ENCODE data around the gene TLR8.

TLR8 gene

DNA sequence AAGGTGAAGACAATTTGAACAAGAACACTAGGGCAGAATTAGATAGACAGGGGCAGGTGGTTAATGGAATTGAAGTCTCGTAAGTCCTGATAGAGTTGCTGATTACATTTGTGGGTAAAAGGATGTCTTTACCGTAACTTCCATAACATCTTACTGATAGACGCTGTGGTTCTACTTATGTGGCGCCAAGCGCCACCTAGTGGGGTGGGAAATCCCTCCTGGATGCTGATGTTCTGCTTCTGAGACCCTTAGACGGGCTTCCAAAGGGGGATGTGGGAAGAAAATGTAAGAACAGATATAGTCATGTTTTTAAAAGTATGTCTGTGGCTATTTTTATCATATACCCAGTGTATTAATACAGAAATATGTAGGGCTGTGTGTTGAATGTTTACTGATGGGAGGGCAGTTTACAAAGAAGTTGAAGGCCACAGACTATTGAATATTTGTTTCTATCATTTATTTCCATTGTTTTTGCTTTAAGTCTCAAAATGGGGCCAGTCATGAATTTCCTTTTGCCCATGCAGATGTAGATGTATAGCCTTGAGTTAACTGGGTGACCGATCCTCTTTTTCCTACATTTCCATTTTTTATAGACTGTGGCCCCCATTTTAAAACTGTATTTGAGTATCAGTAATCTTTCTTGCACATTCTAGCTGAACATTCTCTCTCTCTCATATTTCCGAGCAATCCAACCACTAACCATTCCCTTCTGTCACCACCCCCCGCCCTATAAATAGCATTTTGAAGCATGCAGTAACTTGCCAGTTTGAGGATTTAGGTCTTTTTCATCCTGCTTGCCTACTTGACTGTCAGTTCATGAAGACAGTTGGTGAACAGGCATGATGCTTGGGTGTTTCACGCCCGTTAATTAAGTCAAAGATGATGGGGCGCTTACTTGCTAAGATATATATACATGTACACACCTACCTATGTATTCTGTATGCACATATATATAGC, 12.1 kb upstream of the TLR8 start:
- DNase-seq: peak; percentile 8
- in situ Hi-C loops (cut with HindIII; ENCODE audit: low pct_ligation_motif_present, low pct_unique_long_range_greater_than_20kb, low sequenced_read_pairs): no loop called here

DNA sequence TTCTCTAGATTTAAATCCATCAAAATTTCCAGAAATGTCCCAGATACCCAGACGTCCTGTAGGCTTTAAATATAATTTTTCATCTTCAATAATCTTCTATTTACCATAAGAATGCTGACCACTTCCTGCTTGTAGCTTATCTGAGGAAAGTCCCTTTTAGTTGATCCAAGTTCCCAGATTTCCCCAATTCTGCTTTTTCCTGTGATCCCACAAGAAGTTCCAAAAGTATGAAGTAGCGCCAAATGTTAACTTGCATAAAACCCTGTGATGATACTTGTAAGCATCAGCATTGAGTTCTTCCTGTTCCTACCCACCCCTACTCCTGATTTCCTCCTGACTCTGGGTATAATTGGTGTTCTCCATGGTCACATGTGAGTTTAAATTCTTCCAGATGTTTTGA, 10.6 kb upstream of the TLR8 start:
- in situ Hi-C loops (cut with HindIII; ENCODE audit: low pct_ligation_motif_present, low pct_unique_long_range_greater_than_20kb, low sequenced_read_pairs): no loop called here

DNA sequence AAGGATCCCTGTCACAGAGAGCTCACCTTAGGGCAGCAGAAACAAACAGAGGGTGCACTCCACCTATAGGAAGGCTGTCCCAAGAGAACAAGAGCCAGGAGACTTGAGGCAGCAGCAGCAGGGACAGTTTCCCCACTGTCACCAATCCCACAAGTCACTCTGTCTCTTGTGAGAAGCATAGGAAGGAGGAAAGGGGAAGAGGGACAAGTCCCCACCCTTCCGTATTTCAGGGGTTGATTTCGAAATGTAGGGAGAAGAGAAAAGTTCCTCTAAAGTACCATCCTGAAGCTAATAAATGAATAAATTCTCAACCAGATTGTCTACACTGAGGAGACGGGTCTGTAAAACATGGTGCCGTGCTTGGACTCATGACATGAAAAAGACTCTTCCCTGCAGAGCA, 9.5 kb upstream of the TLR8 start:
- no peak for DNase-seq
- in situ Hi-C loops (cut with HindIII; ENCODE audit: low pct_ligation_motif_present, low pct_unique_long_range_greater_than_20kb, low sequenced_read_pairs): no loop called here

More for the DNA sequence above, 10.6 kb upstream of the TLR8 start:
- no peak for DNase-seq

DNA sequence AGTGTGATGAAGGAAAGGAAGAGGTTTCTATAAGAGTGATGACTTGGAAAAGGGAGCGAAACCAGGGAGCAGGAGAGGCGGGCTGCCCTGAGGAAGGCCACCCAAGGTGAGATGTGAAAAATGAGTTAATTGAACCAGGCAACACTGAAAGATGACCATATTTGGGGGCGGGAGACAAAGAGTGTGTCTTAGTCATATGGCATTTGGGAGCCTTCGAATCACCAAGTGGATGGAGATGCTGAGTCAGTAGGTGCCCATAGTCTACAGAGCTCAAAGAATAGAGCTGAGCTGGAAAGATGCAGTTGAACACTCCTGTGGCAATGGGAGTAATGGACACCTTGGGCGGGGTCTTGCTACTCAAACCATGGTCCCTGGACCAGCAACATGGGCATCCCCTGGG, 8.3 kb upstream of the TLR8 start:
- in situ Hi-C loops (cut with HindIII; ENCODE audit: low pct_ligation_motif_present, low pct_unique_long_range_greater_than_20kb, low sequenced_read_pairs): no loop called here

DNA sequence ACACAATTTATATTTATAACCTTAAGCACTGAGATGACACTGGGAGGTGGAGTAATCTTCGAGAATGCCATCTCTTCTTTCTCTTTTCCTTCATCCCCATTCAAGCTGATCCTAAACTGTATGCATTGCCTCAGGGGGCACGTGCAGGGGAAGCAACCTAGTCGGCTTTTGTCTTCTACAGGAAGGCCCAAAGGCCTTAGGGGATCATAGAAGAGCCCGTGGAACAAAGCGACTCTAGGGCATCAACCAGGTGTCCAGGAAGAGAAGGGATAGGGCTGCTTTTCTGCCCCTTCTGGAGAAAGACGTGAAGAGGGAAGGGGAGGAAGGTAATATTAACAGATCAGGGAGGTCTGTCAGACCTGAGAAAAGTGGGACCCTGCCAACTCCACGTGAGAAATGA, 6.9 kb upstream of the TLR8 start:
- in situ Hi-C loops (cut with HindIII; ENCODE audit: low pct_ligation_motif_present, low pct_unique_long_range_greater_than_20kb, low sequenced_read_pairs): no loop called here

More for the DNA sequence above, 8.3 kb upstream of the TLR8 start:
- DNase-seq: no peak

DNA sequence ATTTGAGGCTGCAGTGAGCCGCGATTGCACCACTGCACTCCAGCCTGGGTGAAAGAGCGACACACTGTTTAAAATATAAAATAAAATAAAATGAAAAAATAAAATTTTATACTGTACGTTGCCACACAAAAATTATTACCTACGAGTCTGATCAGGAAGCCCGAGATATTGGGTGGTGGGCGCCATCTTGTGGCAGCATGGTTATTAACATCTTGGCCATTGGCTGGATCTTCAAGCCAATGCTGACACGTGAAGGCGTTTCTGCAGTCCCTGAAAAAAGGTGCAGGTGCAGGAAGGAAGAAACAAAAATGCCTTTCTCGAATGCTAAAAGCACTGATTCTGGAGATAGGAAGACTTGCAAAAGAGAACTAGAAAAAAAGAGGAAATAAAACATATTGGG, 4.9 kb upstream of the TLR8 start:
- in situ Hi-C loops (cut with HindIII; ENCODE audit: low pct_ligation_motif_present, low pct_unique_long_range_greater_than_20kb, low sequenced_read_pairs): no loop called here
- peak; percentile 18 for DNase-seq

More for the DNA sequence above, 6.9 kb upstream of the TLR8 start:
- no peak for DNase-seq

DNA sequence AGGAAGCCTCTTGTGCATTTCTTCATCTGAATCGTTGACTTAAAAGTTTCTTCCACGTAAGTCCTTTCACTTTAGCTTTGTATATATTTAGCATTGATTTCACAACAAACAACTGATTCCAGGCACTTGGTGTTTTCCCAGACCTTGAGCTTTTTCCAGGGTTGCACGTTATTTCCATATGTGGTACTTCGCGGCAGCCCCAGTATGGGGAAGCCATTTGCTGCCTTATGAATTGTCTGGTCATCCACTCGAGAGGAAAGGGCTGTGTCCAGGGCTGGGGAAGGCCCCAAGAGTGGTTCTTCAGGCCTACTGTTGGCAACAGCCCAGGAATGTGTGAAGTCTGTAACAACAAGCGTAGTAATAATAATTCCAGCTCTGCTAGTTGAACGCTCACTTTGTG, 2.8 kb upstream of the TLR8 start:
- DNase-seq: no peak

DNA sequence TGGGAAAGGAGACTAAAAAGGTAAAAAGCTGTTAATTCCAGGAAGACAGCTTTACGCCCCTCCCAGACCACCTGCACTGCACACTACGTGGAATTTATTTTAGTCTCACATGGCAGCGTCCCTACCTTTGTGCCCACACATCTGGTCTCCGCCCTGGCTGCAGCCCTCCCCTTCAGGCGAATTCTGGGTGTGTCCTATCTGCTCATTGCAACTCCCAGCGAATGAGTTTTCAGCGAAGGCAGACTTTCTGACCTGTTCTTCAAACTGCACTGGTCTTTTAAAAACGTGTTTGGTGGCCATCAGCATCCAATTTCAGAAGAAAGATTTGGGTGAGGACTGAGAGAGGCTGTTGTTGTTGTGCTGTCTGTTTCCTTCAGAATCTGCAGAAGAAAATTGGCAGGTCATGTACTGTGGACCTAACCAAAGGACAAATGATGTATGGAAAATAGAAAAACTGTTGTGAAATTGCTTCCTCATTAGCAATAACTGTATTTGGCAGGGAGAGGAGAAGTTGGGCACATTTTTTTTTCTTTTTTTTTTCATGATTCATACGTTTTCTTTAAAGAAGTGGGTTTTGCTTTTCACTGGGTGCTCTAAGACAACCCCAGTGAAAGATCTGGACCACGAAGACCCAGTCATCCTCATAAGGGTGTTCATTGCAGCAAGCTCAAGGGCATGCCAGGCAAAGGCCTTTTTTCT, 4.2 kb downstream of the TLR8 start:
- in situ Hi-C loops (cut with HindIII; ENCODE audit: low pct_ligation_motif_present, low pct_unique_long_range_greater_than_20kb, low sequenced_read_pairs): no loop called here

More for the DNA sequence above, 2.8 kb upstream of the TLR8 start:
- in situ Hi-C loops (cut with HindIII; ENCODE audit: low pct_ligation_motif_present, low pct_unique_long_range_greater_than_20kb, low sequenced_read_pairs): no loop called here

DNA sequence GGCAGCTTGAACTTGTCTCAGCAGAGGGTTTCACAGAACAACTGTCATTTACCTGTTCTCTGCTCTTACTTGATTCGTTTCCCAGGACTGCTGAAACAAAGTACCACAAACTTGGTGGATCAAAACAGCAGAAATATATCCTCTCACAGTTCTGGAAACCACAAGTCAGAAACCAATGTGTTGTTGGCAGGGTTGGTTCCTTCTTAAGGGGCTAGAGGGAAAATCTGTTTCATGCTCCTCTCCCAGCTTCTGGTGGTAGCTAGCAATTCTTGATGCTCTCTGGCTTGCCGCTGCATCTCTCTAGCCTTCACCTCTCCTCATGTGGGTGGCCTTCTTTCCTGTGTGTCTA, 4.7 kb downstream of the TLR8 start:
- in situ Hi-C loops (cut with HindIII; ENCODE audit: low pct_ligation_motif_present, low pct_unique_long_range_greater_than_20kb, low sequenced_read_pairs): no loop called here
- DNase-seq: no peak

More for the DNA sequence above, 4.2 kb downstream of the TLR8 start:
- no peak for DNase-seq

DNA sequence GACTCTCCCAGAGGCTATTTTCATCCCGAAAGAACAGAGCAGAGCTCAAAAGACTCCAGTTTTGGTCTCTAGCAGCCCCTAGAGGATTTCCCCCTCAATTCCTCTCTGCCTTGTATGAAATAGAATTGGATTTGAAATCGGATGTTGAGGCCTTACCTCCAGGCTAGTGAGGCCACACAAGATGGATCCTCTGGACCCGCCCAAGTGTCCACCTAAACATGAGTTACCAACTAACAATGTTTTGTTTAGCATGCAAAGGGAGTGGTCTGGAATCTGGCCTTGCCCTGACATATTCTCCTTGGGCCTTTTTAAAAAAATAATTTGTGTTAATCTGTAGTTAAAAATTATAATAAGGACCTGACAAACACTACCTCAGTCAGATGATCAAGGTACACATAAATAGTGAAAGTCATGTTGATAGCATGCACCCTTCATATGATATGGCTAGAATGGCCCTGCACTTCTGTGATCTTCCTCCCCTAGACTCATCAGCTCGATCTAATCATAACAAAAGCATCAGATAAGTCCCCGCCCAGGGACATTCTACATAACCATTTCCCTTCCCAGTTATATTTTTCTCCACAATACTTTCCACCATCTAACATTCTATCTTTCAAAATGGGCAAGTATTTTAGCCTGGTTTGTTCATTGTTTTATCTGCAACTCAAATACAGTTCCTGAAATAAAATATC, 6.5 kb downstream of the TLR8 start:
- in situ Hi-C loops (cut with HindIII; ENCODE audit: low pct_ligation_motif_present, low pct_unique_long_range_greater_than_20kb, low sequenced_read_pairs): no loop called here
- no peak for DNase-seq

DNA sequence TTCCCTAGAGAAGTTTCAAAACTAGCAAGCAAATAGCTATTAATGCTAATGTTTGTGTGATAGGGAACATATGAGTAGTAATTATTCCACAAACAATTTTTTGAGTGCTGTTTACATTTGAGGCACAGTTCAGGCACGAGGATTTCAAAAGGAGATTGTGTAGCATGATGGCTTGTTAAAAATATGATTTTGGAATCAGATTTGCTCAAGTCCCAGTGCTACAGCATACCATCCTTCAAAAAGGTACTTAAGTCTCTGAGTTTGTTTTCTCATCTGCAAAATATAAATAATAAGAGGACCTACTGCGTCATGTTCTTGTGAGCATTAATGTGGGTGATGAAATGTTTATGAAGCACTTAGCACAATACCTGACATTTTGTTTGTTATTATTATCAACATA, 11.3 kb downstream of the TLR8 start:
- DNase-seq: no peak
- in situ Hi-C loops (cut with HindIII; ENCODE audit: low pct_ligation_motif_present, low pct_unique_long_range_greater_than_20kb, low sequenced_read_pairs): no loop called here

DNA sequence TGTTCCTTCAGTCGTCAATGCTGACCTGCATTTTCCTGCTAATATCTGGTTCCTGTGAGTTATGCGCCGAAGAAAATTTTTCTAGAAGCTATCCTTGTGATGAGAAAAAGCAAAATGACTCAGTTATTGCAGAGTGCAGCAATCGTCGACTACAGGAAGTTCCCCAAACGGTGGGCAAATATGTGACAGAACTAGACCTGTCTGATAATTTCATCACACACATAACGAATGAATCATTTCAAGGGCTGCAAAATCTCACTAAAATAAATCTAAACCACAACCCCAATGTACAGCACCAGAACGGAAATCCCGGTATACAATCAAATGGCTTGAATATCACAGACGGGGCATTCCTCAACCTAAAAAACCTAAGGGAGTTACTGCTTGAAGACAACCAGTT, 12.6 kb downstream of the TLR8 start:
- in situ Hi-C loops (cut with HindIII; ENCODE audit: low pct_ligation_motif_present, low pct_unique_long_range_greater_than_20kb, low sequenced_read_pairs): no loop called here
- no peak for DNase-seq

DNA sequence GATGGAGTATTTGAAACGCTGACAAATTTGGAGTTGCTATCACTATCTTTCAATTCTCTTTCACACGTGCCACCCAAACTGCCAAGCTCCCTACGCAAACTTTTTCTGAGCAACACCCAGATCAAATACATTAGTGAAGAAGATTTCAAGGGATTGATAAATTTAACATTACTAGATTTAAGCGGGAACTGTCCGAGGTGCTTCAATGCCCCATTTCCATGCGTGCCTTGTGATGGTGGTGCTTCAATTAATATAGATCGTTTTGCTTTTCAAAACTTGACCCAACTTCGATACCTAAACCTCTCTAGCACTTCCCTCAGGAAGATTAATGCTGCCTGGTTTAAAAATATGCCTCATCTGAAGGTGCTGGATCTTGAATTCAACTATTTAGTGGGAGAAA, 13.2 kb downstream of the TLR8 start:
- in situ Hi-C loops (cut with HindIII; ENCODE audit: low pct_ligation_motif_present, low pct_unique_long_range_greater_than_20kb, low sequenced_read_pairs): no loop called here
- no peak for DNase-seq

DNA sequence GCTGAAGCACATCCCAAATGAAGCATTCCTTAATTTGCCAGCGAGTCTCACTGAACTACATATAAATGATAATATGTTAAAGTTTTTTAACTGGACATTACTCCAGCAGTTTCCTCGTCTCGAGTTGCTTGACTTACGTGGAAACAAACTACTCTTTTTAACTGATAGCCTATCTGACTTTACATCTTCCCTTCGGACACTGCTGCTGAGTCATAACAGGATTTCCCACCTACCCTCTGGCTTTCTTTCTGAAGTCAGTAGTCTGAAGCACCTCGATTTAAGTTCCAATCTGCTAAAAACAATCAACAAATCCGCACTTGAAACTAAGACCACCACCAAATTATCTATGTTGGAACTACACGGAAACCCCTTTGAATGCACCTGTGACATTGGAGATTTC, 14.6 kb downstream of the TLR8 start:
- no peak for DNase-seq
- in situ Hi-C loops (cut with HindIII; ENCODE audit: low pct_ligation_motif_present, low pct_unique_long_range_greater_than_20kb, low sequenced_read_pairs): no loop called here

DNA sequence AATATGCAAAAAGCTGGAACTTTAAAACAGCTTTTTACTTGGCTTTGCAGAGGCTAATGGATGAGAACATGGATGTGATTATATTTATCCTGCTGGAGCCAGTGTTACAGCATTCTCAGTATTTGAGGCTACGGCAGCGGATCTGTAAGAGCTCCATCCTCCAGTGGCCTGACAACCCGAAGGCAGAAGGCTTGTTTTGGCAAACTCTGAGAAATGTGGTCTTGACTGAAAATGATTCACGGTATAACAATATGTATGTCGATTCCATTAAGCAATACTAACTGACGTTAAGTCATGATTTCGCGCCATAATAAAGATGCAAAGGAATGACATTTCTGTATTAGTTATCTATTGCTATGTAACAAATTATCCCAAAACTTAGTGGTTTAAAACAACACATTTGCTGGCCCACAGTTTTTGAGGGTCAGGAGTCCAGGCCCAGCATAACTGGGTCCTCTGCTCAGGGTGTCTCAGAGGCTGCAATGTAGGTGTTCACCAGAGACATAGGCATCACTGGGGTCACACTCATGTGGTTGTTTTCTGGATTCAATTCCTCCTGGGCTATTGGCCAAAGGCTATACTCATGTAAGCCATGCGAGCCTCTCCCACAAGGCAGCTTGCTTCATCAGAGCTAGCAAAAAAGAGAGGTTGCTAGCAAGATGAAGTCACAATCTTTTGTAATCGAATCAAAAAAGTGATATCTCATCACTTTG, 15.6 kb downstream of the TLR8 start:
- in situ Hi-C loops (cut with HindIII; ENCODE audit: low pct_ligation_motif_present, low pct_unique_long_range_greater_than_20kb, low sequenced_read_pairs): no loop called here
- no peak for DNase-seq

DNA sequence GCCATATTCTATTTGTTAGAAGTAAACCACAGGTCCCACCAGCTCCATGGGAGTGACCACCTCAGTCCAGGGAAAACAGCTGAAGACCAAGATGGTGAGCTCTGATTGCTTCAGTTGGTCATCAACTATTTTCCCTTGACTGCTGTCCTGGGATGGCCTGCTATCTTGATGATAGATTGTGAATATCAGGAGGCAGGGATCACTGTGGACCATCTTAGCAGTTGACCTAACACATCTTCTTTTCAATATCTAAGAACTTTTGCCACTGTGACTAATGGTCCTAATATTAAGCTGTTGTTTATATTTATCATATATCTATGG, 16.1 kb downstream of the TLR8 start:
- no peak for DNase-seq
- in situ Hi-C loops (cut with HindIII; ENCODE audit: low pct_ligation_motif_present, low pct_unique_long_range_greater_than_20kb, low sequenced_read_pairs): no loop called here

DNA sequence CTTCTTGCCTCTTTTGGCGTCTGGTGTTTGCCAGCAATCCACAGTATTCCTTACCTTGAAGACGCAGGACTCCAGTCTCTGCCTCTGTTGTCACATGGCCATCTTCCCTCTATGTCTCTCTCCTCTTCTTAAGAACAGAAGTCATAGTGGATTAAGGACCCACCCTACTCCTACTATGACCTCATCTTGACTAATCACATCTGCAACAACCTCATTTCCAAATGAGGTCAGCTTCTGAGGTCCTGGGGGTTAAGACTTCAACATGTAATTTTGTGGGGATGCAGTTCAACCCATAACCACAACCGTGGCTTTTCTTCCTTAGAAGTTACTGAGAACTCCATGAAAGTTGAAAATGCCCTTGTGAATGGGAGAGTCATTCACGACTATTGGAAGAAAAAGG, 23.3 kb downstream of the TLR8 start:
- no peak for DNase-seq

DNA sequence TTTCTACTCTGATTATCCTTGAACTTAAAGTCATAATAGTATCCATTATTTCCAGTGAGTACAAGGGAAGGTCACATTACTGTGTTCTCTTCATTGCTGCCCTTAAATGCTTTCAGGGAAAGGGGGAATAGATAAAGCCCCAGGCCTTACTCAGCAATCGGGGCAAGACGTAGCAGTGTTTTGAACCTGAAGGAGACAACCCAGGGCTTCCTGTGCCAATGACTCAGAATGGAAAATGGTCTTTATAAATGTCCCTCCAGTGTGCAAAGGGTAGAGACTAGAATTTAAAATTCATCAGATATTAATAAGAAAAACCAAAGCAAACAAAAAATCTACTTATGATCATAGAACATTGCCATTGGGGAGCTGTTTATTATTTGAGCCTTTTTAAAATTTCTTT, 23.7 kb downstream of the TLR8 start:
- in situ Hi-C loops (cut with HindIII; ENCODE audit: low pct_ligation_motif_present, low pct_unique_long_range_greater_than_20kb, low sequenced_read_pairs): no loop called here
- no peak for DNase-seq

More for the DNA sequence above, 23.3 kb downstream of the TLR8 start:
- in situ Hi-C loops (cut with HindIII; ENCODE audit: low pct_ligation_motif_present, low pct_unique_long_range_greater_than_20kb, low sequenced_read_pairs): no loop called here

DNA sequence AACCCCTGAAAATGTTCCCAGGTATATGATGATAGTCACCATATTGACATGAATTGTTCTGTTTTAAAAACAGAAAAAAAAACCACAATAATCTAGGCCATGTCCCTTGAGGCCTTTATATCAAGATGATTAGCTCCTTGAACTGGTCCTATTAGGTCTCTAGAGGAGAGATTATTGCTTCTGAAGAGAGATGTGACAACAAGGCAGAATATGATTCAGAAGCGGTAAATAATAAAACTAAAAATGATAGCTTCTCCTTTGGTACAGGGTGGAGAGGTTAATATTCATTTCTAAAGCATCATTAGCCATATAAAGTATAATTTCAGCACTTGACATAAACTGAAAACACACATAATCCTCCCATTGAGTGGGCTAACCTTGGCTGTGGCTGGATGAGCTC, 25.8 kb downstream of the TLR8 start:
- in situ Hi-C loops (cut with HindIII; ENCODE audit: low pct_ligation_motif_present, low pct_unique_long_range_greater_than_20kb, low sequenced_read_pairs): no loop called here
- DNase-seq: no peak

Data from ACHN (cell line).